ENCODE measurements around the gene TFPT.
A peak's percentile ranks its signal among the peaks of the same experiment; 100 is the strongest.

Gene TFPT

GRCh38 chr19:54137699-54138488 lies 22.4 kb upstream of the TFPT start, which contains the start of gene CNOT3:
Gene CNOT3 (plus strand): TSS chr19:54137762. CDS start chr19:54142979, 5,217 bp downstream.
- DNase-seq (ENCODE audit: extremely low read depth, low read depth), result no peak
- no peak for TF ChIP-seq CTCF (IDR thresholded peaks at IDR 0.05; ENCODE audit: low read depth, low read length)

GRCh38 chr19:54136864-54137698 lies 21.6 kb upstream of the TFPT start:
- DNase-seq (ENCODE audit: extremely low read depth, low read depth), result peak; percentile 100
- TF ChIP-seq CTCF (IDR thresholded peaks at IDR 0.05; ENCODE audit: low read depth, low read length), result no peak

- TF ChIP-seq CTCF (IDR thresholded peaks at IDR 0.05; ENCODE audit: low read depth, low read length), result no peak
- DNase-seq (ENCODE audit: extremely low read depth, low read depth), result no peak
These were observed 20.8 kb upstream of the TFPT start for GRCh38 chr19:54136086-54136863.

- no peak for DNase-seq (ENCODE audit: extremely low read depth, low read depth)
- TF ChIP-seq CTCF (IDR thresholded peaks at IDR 0.05; ENCODE audit: low read depth, low read length), result no peak
These were observed 18.6 kb upstream of the TFPT start for GRCh38 chr19:54133957-54134590.

- no peak for TF ChIP-seq CTCF (IDR thresholded peaks at IDR 0.05; ENCODE audit: low read depth, low read length)
- peak; percentile 8 for DNase-seq (ENCODE audit: extremely low read depth, low read depth)
These were observed 18.0 kb upstream of the TFPT start for GRCh38 chr19:54133312-54133956.

GRCh38 chr19:54129617-54129996 lies 14.2 kb upstream of the TFPT start:
- TF ChIP-seq CTCF (IDR thresholded peaks at IDR 0.05; ENCODE audit: low read depth, low read length), result no peak
- DNase-seq (ENCODE audit: extremely low read depth, low read depth), result no peak
